Anterior cingulate cortex (tissue), 58 donors: ENCODE measurements around the gene MICAL1.

Experiments used
- DNase-seq, 58 donors: peaks; one replicate each; lab custom pipeline; 2025; lab: John Stamatoyannopoulos, UW

Gene MICAL1

DNA sequence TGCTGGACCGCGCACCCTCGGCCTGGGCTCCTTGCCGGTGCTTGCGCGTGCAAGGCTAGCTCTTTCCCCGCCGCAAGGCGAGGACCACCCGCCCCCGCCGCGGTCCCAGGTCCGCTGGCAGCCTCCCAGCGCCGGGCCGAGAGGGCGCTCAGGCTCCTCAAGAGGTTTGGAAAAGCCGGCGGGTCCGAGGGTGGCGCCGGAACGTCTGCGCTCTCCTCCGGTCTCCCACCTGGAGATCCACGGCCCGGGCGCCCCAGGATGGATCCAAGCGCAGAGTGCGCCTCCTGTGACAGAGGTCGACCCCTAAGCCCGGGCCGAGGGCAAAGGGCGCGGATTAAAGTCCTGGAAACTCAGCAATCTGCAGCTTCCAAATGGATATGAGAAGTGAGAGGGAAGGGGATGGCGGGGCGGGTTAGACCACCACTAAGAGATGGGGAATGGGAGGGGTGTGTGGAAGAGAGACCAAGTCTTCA is 575 bp upstream of the MICAL1 start:
- peak in 1 of 58 donors; percentile 55 for DNase-seq

DNA sequence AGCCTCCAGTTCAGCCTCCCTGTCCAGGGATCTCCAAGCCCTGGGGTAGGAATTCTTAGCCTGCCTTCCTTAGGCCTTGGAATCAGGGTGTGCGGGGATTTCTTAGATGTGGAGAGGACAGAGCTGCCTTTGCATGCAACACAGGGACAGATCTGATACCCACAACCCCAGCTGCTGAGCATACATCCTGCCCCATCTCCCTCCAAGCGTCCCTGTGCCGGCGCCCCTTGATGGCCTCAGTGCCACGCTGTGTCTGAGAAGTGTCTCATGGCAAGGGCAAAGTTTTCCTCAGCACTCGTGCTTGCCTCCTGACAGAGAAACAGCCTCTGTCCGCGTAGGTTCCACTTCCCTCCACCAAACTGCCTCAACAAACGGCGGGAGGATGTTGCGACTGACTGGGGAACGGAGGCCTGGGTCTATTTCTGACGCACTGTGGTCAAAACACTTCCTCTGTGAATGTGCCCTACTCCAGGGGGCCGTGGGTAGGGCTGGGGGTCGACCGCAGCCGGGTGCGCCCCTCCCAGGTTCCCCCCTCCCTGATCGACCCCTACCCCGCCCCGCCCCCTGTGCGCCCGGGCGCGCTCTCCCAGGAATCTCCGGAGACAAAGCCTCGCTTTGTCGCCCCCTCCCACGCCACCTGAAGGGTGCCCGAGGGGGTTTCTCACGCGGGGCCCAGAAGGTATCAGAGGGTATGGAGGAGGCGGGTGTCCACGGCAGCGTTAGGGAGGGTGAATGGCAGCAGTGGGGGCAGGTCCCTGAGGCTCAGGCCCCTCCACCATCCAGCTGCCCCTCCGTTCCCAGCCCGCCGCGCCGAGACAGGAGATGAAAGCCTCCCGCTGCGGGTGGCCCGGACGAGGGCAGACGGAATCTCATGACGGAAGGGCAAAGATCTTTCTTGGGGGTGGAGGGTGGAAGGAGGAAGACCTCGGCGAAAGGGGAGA is 806 bp downstream of the MICAL1 start:
- DNase-seq: peak in 36 of 58 donors; percentile 23 to 69 (median 40)

DNA sequence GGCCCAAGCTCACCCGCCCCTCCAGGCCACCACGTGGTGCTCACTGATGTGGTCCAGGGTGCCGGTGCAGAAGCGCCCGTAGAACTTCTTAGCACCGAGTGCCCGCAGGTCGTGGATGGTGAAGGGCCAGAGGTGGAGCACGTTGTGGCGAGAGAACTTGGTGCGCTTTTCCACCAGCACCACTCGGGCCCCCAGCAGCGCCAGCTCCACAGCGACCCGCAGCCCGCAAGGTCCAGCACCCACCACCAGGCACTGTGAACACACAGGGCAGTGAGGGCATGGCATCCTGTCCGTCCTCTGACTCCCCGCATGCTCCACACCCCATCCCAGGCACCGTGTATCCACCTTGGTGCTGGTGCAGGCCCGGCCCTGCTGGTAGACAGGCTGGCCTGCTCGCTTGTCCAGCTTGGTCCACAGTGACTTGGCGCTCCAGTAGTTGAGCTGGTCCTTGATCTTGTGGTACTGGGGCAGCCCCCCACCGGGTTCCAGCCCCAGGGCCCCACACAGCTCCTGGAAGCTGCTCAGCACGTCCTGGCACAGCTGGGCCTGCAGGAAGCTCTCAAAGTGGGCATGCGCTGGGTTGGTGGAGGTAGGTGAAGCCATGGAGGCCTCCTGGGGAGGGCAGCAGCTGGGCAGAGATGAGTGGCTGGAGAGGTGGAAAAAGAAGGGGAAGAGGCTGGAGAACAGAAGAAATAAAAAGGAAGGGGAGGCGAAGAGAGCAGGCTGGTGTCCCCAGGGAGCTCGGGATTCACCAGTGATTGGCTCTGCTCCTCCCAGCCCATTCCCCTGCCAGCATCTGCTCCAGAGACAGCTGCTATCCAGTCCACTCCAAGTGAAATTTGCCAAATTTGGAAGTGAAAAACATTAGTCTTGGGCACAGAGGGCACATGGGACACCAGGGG is 1.7 kb downstream of the MICAL1 start:
- DNase-seq: peak in 1 of 58 donors; percentile 45

DNA sequence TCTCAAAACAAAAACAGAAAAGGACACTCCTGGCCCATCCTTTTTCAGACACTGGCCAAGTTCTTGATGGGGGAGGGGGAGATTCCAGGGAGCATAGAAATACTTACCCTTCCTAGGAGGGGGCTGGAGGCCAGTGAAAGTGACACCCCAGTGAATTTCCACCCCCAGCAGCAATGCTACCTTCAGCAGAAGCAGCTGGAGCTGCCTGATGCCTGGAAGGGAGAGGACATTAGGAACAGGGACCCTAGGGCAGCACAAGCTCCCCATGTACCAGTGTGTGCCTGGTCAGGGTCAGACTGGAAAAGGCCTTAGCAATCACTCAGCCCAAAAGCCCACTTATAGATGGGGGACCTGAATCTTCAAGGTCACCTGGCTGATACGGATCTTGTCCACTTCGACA is 2.4 kb downstream of the MICAL1 start:
- DNase-seq: no peak

DNA sequence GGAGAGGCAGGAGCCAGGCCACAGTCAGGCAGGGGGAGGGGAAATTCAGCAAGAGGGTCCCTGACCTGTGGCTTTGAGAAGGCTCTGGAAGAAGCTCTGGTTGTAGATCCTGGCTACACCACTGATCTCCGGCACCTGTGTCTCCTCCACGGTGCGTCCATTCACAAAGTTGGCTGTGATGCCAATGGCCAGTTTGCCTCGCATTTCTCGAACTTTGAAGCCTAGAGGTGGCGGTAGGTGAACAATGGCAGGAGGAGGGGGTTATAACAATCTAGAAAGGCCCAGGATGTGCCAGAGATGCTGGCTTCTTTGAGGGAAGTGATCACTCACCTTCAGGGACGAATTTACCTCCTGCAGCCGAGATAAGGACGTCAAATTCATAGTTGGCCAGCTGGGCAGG is 3.4 kb downstream of the MICAL1 start:
- DNase-seq: no peak

DNA sequence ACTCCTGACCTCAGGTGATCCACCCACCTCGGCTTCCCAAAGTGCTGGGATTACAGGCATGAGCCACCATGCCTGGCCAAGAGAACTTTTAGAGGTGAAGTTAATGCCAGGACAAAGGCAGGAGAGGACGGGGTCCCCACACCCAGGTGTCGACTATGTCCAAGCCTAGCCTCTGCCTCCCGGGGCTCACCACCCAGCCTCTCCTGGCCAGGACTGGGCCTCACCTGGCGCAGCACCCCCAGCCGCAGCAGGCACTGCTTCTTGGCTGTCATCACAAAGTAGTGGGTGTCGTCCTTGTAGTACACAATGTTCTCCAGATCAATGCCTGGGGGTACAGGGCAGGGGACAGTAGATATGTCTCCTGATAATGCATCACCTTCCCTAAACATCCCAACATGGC is 4.2 kb downstream of the MICAL1 start:
- no peak for DNase-seq

DNA sequence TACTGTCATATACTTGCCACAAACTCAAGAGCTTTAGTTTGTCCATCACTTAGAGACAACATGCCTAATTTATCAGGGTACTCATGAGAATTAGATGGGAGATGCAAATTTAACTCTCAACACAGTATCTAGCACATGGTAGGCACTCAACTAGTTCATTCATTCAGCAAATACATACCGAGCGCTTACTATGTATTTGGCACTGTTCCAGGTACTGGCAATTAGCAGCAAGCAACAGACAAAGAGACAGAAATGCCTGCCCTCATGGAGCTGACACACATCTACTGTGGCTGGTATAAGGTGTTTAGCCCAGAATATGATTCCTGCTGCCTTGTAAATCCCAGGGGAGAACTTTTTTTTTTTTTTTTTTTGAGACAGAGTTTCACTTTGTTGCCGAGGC is 4.8 kb downstream of the MICAL1 start:
- DNase-seq: no peak

DNA sequence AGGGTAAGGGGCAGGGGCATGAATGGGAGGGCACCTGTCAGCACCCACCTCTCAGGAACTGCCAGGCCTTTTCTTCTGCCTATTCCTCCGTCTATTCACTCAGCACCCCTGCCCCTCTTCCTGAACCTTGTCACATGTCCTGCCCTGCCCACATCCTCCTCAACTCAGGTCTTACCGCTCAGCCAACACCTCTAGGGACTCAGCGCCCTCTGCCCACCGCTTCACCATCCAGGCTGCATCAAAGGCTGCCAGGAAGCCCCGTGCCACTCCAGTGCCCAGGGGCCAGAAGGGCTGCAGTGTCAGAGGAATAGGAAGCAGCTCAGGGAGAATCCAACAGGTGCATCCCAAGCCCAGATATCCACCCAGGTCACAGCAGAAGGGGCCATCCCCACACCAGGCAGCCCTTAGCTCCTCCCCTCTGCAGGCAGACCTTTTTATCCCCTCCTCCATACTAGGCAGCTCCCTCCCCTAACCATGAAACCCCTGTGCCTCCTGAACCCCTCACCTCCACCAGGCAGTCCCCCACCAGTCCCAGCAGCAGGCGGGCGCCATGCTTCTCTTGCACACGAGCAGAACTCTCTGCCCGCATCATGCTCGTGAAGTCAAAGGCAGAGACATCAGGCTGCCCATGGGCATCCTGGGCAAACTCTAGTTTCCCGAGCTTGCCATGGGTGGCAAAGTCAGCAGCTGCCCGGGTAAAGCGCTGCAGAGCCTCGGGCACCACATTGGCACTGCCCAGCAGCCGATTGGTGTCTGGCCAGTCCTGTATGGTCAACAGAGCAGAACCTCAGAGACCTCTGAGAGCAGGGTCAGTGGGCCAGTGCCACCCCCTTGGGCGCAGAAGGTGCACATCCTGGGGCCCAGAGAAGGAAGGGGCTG is 5.5 kb downstream of the MICAL1 start:
- no peak for DNase-seq

DNA sequence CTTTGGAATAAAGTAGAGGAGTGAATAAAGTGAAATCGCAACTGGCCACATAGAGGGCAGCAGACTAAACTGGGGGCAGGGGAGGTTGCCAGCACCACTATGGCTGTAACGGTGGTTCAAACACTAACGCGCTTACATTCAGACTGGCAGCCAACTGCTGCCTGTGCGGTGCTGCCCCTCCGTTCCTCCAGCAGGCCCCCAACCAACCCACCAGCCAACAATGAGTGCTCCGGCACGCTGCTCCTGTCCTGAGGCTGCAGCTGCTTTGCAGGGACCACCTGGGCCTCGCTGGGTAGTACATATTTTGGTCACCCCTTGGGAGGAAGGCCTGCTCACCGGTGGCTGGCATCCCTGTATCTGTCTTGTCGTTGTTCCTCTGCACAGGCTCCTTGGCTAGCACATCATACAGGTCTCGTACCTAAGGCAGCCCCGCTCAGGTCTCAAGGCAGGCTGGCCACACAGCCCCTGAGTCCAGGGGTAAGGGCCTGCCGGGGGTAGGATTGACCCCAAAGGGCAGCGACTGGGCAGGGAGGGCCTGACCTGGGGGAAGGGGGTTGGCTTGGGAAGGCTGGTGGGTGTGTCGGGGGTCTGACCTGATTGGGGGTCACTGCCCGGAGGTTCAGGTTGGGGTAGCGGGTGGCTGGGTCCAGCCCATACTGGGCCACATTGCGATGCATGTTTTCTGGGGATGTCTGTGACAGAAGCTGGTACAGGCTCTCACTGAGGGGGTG is 6.3 kb downstream of the MICAL1 start:
- no peak for DNase-seq

DNA sequence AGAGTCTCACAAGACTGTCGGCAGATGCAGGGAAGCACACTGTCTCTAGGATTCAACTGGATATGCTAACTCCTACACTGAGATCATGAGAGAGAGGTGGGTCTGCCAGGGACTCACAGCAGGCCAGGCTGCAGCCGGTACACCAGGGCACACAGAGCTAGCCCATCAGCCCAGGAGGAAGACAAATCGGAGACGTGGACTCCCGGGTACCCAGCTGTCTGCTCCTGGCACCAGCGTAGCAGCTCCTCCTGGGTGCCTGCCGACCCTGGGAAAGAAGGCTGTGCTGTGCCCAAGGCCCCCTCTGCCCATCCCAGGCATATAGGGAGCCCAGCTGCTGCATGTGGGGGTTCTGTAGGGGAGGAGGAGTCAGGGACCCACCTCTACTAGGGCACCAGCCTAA is 7.0 kb downstream of the MICAL1 start:
- peak in 1 of 58 donors; percentile 11 for DNase-seq

DNA sequence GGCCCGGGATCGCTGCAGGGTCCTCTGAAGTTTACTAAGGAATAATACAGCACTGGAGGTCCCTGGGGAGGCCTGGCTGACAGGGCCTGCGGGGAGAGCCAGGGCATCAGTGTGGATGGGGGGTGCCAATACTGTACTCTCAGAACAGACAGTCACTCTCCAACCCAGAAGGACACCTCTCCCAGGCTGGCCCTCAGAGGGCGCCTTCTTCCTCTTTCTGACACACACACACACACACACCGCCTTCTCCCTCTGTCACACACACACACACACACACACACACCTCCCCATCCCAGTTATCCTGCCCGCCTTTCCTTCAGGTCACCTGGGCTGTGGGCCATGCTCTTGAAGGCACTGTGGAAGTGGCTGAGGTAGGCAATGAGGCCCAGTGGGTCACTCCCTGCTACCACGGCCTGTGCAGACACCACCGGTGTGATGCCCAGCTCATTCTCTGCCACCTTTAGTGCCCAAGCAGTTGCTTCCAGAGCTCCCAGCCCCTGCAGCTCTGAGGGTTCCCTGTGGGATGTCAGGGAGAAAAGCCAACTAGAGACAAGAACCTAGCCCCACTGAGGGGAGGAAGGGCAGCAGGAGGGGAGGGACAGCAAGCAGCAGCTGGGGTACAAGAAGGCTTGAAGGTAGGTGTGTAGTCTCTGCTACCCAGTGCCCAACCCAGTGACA is 7.6 kb downstream of the MICAL1 start:
- DNase-seq: no peak

DNA sequence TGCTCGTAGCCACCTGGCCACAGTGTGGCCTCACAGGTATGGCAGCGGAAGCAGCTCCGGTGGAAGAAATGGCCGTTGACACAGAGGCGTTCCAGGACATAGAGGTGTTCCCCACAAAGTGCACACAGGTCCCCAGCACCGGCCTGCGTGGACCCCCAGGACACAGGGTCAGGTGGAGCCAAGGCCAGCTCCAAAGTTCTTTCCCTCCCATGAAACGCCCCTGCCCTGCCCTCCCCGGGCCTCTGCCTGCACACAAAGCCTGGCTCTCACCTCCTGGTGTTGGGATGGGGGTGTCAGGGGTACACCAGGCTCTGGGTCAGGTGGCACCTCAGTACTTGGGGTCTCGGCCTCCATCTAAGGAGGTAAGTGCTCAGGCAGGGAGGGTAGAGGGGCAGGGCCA is 8.5 kb downstream of the MICAL1 start:
- no peak for DNase-seq

DNA sequence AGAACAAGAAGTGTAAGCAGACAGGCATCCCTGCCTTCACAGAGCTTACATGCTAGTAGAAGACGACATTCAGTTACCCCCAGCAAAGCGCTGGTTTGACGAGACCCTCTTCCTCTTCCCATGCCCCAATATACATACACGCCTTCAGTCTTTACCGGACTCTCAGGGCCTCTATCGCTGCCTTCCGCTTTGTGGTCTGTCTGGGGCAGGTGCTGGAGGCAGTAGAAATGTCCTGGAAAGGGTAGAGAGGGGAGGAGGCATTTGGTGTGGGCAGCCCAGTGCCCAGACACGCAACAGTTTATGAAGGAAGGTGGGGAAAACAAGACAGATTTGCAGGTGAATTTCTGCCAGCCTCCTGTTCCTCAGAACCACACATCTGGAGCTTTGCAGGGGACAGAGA is 9.0 kb downstream of the MICAL1 start:
- no peak for DNase-seq

DNA sequence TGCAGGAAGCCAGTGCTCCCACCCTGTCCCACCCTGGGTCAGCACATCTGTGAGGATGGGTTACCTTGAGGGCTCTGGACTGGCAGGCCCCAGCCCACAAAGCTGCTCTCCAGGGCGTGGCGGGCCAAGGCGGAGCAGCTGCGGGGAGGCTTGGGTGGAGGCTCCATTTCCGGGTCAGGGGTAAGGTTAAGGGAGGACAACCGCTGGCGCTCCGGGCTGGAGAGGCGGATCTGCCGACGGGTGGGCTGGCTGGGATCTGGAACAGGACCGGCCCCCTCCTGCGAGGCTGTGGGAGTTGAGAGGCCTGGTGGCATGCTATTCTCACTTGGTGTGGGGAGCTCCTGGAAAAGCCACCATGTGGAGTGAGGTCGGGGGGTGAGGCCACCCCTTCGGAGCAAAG is 9.5 kb downstream of the MICAL1 start:
- no peak for DNase-seq

DNA sequence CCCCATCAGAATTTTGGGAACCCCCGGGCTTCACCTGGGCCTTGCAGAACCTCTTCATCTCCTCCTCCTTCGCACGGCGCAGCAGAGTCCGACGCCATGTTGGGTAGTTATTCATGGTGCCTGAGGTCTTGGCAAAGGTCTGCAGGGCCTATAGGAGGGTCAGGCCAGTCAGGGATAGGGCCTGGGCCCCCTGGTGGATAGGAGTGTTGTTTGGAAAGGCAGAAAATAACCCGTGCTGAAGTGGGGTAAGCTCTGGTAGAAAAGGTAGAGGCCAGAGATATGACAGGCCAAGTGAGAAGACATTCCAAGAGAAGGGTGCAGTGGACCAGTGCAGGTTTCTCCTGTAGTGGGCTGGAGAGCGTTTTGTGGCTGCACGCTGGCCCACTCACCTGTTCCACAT is 10.2 kb downstream of the MICAL1 start:
- no peak for DNase-seq

DNA sequence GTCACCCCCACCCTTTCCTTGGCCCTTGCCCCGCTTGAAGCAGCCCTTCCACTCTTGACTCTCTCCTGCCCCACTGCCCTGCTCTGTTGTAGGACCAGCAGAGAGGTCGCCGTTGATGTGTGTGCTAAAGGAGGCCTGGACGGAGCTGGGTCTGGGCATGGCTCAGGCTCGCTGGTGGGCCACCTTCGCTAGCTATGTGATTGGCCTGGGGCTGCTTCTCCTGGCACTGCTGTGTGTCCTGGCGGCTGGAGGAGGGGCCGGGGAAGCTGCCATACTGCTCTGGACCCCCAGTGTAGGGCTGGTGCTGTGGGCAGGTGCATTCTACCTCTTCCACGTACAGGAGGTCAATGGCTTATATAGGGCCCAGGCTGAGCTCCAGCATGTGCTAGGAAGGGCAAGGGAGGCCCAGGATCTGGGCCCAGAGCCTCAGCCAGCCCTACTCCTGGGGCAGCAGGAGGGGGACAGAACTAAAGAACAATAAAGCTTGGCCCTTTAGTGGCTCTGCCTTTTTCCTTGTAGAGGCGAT is 12.1 kb downstream of the MICAL1 start:
- DNase-seq: no peak

DNA sequence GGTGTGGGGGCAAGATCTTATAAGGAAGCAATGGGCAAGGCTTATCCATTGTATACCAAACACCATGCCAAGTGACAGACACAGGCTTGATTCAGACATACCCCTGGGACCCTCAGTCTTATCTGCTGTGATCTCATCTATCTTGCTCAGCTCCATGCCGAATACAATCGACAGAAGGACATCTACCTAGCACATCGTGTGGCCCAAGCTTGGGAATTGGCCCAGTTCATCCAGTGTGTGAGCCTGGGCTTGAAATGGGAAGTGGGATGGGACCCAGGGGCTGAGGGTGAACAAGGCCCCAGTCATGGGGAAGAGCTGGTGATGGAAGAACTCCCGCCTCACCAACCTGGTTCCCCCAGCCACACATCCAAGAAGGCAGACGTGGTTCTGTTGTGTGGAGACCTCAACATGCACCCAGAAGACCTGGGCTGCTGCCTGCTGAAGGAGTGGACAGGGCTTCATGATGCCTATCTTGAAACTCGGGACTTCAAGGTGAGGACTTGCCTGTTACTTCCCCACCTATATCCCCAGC is 13.1 kb downstream of the MICAL1 start:
- no peak for DNase-seq

DNA sequence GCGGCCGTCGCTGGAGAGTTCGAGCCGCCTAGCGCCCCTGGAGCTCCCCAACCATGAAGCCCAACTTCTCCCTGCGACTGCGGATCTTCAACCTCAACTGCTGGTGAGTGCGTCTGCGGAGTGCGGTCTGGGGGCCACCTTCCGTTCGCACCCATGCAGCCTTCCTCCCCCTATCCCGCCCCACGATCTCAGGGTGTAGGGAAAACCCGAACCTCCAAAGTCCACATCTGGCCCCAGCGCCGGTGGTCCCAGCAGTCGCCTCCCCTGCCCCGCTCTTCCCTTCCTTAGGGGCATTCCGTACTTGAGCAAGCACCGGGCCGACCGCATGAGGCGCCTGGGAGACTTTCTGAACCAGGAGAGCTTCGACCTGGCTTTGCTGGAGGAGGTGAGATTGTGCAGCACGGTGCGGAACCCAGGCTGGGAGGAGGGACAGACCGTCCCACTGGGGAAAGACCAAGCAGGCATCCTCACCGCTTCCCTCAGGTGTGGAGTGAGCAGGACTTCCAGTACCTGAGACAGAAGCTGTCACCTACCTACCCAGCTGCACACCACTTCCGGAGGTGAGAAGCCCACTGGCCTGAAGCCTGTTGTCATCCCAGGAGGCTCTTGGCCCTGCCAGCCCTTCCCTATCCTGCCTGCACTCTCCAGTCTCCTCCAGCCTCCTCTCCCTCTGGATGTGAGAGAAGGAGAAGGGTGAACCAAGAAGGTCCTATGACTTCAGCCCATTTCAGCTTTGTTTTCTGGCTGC is 14.3 kb downstream of the MICAL1 start:
- peak in 4 of 58 donors; percentile 22 to 48 (median 34) for DNase-seq
